ENCODE results near the gene CLEC5A. TPM values are rescaled to one million over a fixed set of nuclear protein-coding genes. Genes with fewer than 3 reads are reported as not detected.
"Not testable (repeated sequence)": the region's sequence is repeated elsewhere in the genome, so short reads cannot be mapped to it uniquely, and the experiment has no call there.

The CLEC5A gene
- total RNA-seq, 1 experiment from 2014 or later, result not detected

DNA sequence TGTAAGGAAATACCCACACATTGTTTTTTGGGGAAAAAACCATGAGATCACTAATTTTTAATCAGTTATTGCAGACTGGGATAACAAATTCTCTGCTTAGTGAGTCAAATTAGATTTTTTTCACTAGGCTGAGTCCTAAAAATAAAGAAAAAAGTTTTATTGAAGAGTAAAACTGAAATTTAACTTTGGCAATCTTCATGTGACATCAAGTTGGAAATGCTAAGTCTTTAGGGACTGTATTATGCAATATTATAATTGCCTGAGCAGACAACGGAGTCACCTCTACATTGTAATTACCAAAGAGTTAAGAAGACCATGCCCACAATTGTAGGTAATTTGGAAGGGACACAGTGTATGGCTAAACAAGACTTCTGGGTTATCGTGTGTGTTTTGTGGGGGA lies 2.2 kb upstream of the CLEC5A start:
- no peak for DNase-seq (ENCODE audit: low spot score)

DNA sequence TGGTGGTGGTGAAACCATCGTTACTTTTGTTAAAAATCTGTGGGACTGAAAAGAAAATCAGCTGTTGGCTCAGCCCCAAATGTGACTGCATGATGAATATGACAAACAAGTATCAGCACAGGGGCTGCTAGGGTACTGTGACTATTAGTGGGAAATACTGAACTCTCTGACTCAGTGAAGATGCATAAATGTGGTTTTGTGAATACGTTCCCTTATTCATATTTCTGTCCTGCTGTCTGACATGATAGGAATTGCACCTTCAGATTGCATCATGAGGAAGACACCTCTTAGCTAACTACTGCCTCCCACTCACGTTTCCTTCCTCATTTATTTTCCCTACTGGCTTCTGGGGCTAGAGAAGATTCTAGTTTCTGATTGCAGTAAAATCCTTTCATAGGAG lies 1.4 kb downstream of the CLEC5A start:
- no peak for DNase-seq (ENCODE audit: low spot score)

DNA sequence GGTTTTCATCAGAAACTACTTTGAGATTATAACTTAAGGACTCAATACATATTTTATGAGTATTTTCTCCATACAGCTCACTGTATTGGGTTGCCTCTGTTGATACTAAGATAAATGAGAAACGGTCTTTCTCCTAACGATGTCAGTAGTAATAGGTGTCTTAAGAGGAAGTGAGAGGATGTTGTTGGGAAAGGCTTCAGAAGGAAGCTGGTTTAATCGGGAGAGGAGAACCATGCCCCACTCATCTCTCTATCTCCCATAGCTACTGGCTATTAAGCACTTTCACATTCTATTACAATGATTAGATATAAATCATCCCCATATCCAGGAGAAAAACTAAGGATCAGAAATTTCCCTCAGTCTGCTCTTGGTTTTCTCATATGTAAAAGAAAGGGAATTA lies 2.0 kb downstream of the CLEC5A start:
- no peak for DNase-seq (ENCODE audit: low spot score)

DNA sequence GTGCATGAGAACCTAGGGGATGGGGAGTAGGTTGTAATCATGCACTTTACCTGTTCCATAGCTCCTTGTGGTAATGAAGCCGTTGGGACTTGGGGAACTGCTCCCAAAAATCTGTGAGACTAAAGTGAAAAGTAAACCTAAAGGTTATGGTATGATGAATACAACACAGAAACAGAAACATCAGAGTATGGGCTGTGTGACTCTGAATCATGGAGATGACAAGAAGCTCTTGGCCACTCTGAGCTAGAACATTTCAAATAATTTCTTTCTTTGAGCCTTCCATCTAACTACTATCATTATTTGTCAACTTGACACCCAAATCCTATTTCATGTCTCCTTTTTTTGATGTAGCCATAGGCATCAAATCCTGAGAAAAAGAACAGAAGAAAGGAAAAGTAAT lies 2.9 kb downstream of the CLEC5A start:
- DNase-seq (ENCODE audit: low spot score), result no peak

DNA sequence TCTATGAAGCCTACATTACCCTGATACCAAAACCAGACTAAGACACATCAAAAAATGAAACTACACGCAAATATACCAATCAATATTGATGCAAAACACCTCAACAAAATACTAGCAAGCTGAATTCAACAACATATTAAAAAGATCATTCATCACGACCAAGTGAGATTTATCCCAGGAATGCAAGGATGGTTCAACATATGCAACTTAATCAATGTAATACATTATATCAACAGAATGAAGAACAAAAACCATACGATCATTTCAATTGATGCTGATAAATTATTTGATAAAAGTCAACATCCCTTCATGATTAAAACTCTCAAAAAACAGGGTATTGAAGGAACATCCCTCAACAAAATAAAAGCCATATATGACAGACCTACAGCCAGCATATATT lies 5.7 kb downstream of the CLEC5A start:
- DNase-seq (ENCODE audit: low spot score), result no peak

DNA sequence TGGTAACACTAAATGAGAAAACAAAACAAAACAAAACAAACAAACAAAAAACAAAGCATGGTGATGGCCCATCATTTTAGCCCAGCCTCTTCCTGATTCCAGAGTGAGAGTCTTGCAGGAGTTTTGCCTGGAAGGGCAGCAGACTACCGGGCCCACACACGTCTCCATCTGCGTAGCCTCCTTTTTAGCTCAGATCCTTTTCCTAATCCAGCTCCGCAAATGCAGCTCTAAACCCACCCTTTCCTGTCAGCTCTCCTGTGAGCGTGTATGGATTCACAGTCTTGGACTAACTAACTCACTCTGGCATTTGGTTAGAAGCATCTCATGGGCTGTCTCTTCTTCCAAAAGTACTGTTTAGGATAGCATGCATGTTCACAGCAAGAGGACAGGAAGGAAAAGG lies 16.6 kb downstream of the CLEC5A start:
- no peak for DNase-seq (ENCODE audit: low spot score)

DNA sequence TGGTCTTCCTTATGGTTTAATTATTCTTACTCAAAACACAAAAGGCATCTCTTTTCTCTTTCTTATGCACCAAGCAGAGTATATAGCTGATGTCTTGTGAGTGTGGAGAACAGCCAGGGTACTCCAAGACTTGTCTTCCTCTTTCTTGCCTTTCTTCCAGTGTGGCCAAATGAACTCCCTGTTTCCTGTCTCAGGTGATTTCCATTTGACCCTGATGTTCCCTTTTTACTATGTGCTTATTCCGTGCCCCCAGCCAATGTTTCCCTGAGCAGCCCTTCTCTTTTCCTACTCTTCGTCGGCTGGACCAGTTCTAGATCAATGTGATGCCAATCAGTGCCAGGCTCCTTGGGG lies 18.0 kb downstream of the CLEC5A start:
- DNase-seq (ENCODE audit: low spot score), result no peak

DNA sequence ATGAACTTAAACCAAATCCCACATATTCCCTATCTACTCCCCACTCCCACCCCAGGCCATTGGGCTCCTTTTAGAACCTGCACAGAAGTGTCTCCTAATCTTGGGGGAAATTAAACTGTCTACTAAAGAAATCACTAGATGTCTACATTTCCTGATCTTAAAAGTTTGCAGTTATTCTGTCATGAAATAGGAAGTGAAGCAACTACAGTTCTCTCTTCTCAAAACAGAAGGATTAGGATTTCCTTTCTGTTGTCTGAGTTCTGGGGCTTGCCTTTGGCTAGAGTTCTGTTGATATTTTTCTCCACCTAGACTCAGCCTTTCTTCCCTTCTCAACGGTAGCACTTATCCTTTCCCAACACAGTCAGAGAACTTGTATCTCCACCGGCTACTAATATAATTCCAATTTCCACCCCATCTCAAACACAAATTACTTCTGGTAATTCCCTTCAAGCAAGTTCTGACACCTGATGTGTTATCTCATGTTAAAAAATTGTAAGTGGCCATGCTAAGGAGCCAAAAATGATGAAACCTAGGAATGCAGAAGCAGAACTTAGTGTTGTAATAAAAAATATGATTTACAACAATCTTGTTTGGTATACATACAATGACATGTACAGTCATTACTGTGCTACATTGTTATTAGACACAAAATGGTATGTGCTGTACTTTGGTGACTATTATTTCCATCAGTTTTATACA lies 18.5 kb downstream of the CLEC5A start:
- no peak for DNase-seq (ENCODE audit: low spot score)

DNA sequence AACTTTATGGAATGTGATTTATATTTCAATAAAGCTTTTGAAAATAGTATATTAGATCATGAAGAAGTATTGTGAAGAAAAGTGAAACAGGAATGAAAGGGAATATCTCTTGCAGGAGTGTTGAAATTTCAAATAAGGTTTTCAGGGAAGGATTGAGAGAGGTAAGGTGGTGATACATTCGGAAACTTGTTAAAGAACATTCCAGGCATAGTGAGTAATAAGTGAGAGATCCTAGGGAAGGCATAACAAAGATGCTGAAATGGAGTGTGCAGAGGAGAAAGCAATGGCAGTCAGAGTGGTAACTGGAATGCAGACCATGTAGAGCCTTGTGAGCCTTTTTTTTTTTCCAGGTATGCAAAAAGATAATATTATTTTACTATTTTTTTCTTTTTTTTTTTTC lies 26.5 kb downstream of the CLEC5A start:
- no peak for DNase-seq (ENCODE audit: low spot score)

DNA sequence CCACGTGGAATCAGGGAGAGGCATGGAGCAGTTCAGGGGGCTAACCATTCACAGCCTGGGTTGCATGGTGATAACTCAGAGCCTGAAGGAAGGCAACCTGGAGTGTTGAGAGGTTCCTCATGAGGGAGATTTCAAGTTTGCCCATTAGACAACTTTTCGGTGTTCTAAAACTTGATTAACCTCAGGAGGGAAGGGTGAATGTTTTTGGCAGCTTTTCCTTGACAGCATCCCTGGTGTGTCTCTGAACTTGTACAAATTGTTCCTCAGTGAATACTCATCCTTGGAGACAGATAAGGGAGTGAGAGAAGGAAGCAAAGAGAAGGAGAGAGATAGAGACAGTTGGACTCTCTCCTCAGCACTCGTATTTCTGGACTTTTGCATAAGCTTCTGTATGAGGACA lies 30.7 kb downstream of the CLEC5A start, which contains the start of gene OR9A4:
OR9A4 (plus strand) TSS at position 301 of the 400 bp plus-strand sequence. CDS start 2,477 bp downstream, outside the sequence.
- no peak for DNase-seq (ENCODE audit: low spot score)

DNA sequence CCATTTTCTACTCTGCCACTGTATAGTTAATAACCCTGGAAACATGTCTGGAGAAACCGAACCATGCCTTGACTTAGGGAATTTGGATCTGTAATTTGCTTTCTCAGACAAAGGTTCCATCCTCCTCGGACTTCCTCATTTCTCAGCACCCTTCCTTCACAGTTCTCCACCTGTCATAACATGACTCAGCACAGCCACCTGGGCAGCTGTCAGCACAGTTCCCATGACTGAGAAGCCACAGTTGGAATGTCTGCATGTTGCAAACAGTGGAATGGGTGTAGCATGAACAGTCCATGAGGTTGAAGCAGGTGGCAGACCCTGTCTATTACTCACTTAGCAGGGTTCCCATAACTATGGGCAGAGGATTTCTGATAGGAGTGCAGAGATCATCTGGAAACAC lies 31.2 kb downstream of the CLEC5A start:
- peak; percentile 2 for DNase-seq (ENCODE audit: low spot score)

DNA sequence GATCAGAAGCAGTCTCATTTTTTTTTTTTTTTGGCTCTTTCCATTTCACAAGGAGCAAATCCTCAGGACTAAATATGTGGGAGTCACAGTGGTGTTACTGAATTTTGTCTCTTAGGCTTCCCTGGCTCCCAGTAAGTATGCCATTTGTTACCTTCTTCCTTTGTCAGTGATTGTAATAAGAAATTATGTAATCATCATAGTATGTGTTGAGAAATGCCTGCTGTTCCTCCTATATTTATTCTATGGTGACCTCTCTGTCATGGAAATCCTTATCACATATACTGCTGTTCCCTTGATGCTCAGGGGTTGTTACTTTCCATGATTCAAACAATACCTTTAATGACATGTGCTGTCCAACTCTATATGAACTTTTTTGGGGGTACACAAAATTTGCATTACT lies 35.4 kb downstream of the CLEC5A start:
- no peak for DNase-seq (ENCODE audit: low spot score)

DNA sequence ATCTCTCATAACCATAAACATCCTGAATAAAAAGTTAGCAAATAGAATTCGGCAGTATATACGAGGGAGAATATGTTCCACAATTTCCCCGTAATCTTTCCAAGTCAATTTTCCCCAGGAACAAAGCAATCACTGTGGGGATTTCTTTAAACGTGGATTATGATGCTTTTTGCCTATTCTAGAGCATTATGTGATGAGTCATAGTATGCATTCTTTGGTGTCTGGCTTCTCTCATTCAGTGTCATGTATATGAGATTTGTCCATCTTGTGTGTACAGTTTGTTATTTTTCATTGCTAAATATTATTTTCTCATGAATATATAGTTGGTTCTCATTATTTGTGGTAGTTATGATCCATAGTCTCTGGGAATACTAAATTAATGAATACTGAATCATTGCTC lies 40.5 kb downstream of the CLEC5A start:
- DNase-seq (ENCODE audit: low spot score), result no peak

DNA sequence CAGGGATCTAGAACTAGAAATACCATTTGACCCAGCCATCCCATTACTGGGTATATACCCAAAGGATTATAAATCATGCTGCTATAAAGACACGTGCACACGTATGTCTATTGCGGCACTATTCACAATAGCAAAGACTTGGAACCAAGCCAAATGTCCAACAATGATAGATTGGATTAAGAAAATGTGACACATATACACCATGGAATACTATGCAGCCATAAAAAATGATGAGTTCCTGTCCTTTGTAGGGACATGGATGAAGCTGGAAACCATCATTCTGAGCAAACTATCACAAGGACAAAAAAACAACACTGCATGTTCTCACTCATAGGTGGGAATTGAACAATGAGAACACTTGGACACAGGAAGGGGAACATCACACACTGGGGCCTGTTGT lies 47.4 kb downstream of the CLEC5A start:
- DNase-seq (ENCODE audit: low spot score), result not testable (repeated sequence)

DNA sequence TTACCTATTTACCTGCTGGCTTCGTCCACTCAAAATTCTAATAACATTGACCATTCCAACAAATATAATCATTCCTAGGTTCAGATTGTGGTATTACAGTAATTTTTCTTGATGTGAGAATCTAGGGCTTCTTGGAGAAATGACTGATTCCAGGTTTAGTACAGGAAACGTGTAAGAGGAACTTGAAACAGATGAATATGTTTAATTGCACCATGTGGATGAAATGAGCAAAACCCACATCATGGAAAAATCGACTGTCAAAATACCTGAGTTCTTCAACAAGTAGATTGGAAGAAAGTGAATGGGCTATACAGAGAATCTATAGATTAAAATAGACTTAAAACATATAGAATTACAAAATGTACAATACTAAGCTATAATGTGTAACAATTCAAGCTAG lies 55.4 kb downstream of the CLEC5A start:
- DNase-seq (ENCODE audit: low spot score), result no peak

DNA sequence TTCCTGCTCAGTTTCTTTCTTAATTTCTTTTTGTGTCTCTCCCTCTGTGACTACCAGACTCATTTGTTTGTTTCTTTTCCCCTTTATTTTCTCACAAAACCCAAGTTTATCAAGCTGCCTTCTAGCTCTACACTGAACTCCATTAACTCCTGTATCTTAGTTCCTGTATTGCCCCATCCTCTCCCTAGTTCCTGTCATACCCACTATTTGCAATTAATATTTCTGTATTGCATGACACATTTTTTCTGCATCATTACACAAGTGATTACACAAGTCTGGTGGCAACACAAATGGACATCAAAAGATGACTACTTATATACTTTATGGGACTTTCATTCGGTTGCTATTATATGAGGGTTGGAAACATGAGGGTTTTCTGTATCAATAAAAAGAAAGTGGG lies 57.5 kb downstream of the CLEC5A start:
- no peak for DNase-seq (ENCODE audit: low spot score)

DNA sequence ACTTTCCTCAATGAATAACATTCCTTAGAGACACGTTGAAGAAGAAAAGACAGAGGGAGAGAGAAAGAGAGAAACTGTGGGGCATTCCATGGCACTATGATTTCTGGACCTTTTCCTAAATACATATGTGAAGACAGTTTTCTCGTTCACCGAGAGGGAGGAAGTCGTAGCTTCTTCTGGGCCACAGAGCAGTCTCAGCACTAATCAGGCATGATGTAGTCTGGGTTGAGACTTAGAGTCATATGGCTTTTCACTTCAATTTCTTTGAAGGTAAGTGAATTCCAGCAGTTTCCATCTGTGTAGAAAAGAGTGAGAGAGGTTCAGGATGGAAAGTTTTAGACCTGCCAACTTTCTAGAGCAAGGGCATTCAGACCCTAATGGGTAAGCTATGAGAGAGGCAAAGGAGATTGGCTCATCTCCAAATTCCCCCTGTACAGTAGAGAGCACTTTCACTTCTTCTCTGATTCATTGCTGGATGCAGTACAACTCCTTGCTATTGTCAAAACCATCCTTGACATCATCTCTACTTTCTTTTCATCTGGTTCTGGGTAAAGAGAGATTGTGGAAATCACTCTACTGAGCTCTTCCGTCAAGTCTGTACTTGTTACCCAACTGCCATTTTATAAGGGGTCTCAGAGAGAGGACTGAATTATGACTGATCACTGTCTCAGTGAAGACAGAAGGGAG lies 62.1 kb downstream of the CLEC5A start:
- no peak for DNase-seq (ENCODE audit: low spot score)

DNA sequence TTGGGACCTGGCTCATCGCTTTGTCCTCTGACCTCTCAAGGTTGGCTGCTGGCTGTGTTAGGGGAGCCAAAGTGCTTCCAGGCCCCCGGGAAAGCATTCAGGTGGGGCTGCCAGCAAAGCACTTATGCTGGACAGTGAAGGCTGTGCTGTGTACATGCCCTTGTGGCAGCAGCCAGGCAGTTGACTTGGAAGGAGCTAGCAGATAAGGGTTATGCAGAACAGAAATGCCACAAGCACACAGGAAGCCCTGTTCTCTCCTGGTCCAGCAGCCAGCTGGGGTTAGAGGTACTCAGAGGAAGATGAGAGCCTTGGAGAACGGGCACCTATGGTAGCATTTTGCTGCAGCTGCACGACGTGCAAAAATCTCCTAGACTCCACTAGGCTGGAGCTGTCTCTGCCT lies 65.8 kb downstream of the CLEC5A start:
- no peak for DNase-seq (ENCODE audit: low spot score)

DNA sequence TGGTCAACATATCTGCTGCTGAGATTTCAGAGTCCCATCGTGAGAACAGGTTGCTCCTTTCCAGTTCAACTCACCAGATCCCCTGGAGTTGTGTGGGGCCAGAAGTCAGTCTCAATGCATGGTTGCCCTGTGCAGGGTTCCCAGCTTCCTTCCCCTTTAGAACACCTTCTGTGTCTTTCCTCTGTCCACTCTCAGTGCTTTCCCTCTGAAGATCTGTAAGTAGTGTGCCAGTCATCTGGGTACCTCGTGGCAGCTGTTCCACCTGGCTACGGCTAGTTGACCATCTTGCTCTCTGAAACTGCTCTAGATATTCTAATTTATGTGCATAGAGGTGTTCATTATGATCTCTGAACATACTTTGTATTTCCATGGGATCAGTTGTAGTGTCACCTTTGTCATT lies 69.4 kb downstream of the CLEC5A start:
- no peak for DNase-seq (ENCODE audit: low spot score)
